NCI-H1930 (cell line): ENCODE results near the gene KHDRBS2.

Source experiments
- DNase-seq, 2 experiments: peaks; one replicate each; lab custom pipeline; 2025; lab: John Stamatoyannopoulos, UW

KHDRBS2 gene

GRCh38 chr6:62285612-62286469 is at the start of gene KHDRBS2:
Gene KHDRBS2, minus strand, starts transcription at chr6:62286225.
- DNase-seq: peak; percentile 84 to 87

GRCh38 chr6:62328607-62329006 is 42.6 kb upstream of the KHDRBS2 start:
- DNase-seq: no peak

- DNase-seq: no peak
Observed at GRCh38 chr6:62324834-62325233, 38.8 kb upstream of the KHDRBS2 start.

GRCh38 chr6:62323818-62324431 is 37.9 kb upstream of the KHDRBS2 start:
- DNase-seq: no peak

GRCh38 chr6:62298745-62299392 is 12.8 kb upstream of the KHDRBS2 start:
- DNase-seq: no peak

- no peak for DNase-seq
Observed at GRCh38 chr6:62296541-62296940, 10.5 kb upstream of the KHDRBS2 start.

- DNase-seq: no peak
Observed at GRCh38 chr6:62288974-62289373, 2.9 kb upstream of the KHDRBS2 start.

- DNase-seq: no peak
Observed at GRCh38 chr6:62288562-62288961, 2.5 kb upstream of the KHDRBS2 start.

GRCh38 chr6:62286470-62286843 is 432 bp upstream of the KHDRBS2 start:
- DNase-seq: peak in 1 of 2 experiments; percentile 50

- DNase-seq: no peak
Observed at GRCh38 chr6:62284725-62285124, 1.3 kb downstream of the KHDRBS2 start.

GRCh38 chr6:62283796-62284411 is 2.1 kb downstream of the KHDRBS2 start:
- DNase-seq: peak; percentile 7

GRCh38 chr6:62283365-62283764 is 2.7 kb downstream of the KHDRBS2 start:
- DNase-seq: no peak

- DNase-seq: no peak
Observed at GRCh38 chr6:62280099-62280498, 5.9 kb downstream of the KHDRBS2 start.

- DNase-seq: no peak
Observed at GRCh38 chr6:62272114-62272513, 13.9 kb downstream of the KHDRBS2 start.

GRCh38 chr6:62265906-62266525 is 20.0 kb downstream of the KHDRBS2 start:
- no peak for DNase-seq

GRCh38 chr6:62262283-62262682 is 23.7 kb downstream of the KHDRBS2 start:
- no peak for DNase-seq

- no peak for DNase-seq
Observed at GRCh38 chr6:62246087-62246486, 39.9 kb downstream of the KHDRBS2 start.

GRCh38 chr6:62236784-62237183 is 49.2 kb downstream of the KHDRBS2 start:
- no peak for DNase-seq

- DNase-seq: no peak
Observed at GRCh38 chr6:62229231-62229630, 56.8 kb downstream of the KHDRBS2 start.

GRCh38 chr6:62217866-62218265 is 68.2 kb downstream of the KHDRBS2 start:
- DNase-seq: no peak

- DNase-seq: no peak
Observed at GRCh38 chr6:62202078-62202477, 83.9 kb downstream of the KHDRBS2 start.

GRCh38 chr6:62192593-62192992 is 93.4 kb downstream of the KHDRBS2 start:
- DNase-seq: no peak
